Spleen (tissue), 11 donors: ENCODE data around the gene TIGD6. TPM values are rescaled to one million over a fixed set of nuclear protein-coding genes. Genes with fewer than 3 reads are reported as not detected.

Source experiments
- DNase-seq: peaks from one replicate; pipeline ENCODE4 v3.0.0-alpha.2; 2020
- H3K27ac ChIP-seq, 8 donors: fragments of 200-600 bp; sonication (generic) in 7 of 8; 1 replicate in 4 of 8; 2 replicates in 4 of 8; pipeline versions ENCODE4 v1.5.0 to v1.8.0; 2016 to 2021; ENCODE audit warnings: inconsistent platforms in 4 of 8, mild to moderate bottlenecking in 4 of 8, moderate library complexity in 1 of 8
- H3K27me3 ChIP-seq, 7 donors: fragments of 200-600 bp; sonication (generic) in 6 of 7; replicated peaks in 1 of 7; 1 replicate in 4 of 7; 2 replicates in 3 of 7; pipeline versions ENCODE4 v1.5.0 to v1.8.0; 2016 to 2021; ENCODE audit warnings: inconsistent platforms in 3 of 7, mild to moderate bottlenecking in 1 of 7
- H3K36me3 ChIP-seq, 6 donors: fragments of 200-600 bp; sonication (generic) in 5 of 6; 1 replicate in 4 of 6; 2 replicates in 2 of 6; pipeline versions ENCODE4 v1.5.0 to v1.8.0; 2016 to 2021; ENCODE audit warnings: inconsistent platforms in 2 of 6
- H3K4me1 ChIP-seq, 6 donors: fragments of 200-600 bp; sonication (generic) in 5 of 6; 1 replicate in 3 of 6; 2 replicates in 3 of 6; pipeline versions ENCODE4 v1.5.0 to v1.8.0; 2016 to 2021; ENCODE audit warnings: inconsistent platforms in 3 of 6
- H3K4me3 ChIP-seq, 8 donors: fragments of 200-600 bp; sonication (generic) in 7 of 8; 1 replicate in 4 of 8; 2 replicates in 4 of 8; pipeline versions ENCODE4 v1.5.0 to v1.8.0; 2016 to 2021; ENCODE audit warnings: inconsistent platforms in 4 of 8, mild to moderate bottlenecking in 4 of 8, moderate library complexity in 2 of 8
- H3K9me3 ChIP-seq, 8 donors: fragments of 200-600 bp; sonication (generic) in 7 of 8; 1 replicate in 4 of 8; 2 replicates in 4 of 8; pipeline versions ENCODE4 v1.5.0 to v1.8.0; 2016 to 2021; ENCODE audit warnings: inconsistent platforms in 4 of 8
- POLR2A ChIP-seq, 3 donors: fragments of 450-650 bp; IDR thresholded peaks; one replicate each; pipeline ENCODE4 v1.5.1; 2017; ENCODE audit warnings: antibody characterized with exemption in 3 of 3, mild to moderate bottlenecking in 1 of 3
- POLR2AphosphoS5 ChIP-seq, 3 donors: sonication (generic); formaldehyde crosslinking; IDR thresholded peaks; one replicate each; pipeline ENCODE4 v1.5.1; 2017; ENCODE audit warnings: antibody characterized with exemption in 3 of 3
- WGBS, 5 donors: extraction: QIAGEN DNeasy Blood & Tissue Kit in 3 of 5; methylation state at CpG; one replicate each; pipeline versions ENCODE4 v1.1.5 to v1.1.7; 2013 to 2018; 5-methylcytosine and 5-hydroxymethylcytosine counted together
- intact Hi-C: fragments of 100-400 bp; cut with DNase I; formaldehyde crosslinking; loops from one replicate; pipeline ENCODE4 v1.15.0; 2023; ENCODE audit warnings: low total_unique reads
- polyA plus RNA-seq, 3 donors: library from polyadenylated mRNA; stranded (reverse); fragments of 200-250 nt; gene quantifications; one replicate each; pipeline ENCODE4 v1.2.1, GENCODE V29; 2013
- total RNA-seq, 7 donors: library from RNA; depleted of rRNA in 3 of 7; stranded (reverse); fragments of >200 nt in 3 of 7; fragmentation: NEBNext Ultra II Directional in 4 of 7; extraction: Animal tissue kit (Norgen Biotek cat#: 25700) in 4 of 7; gene quantifications; one replicate each; pipeline versions ENCODE4 v1.1.0 to v1.2.1, GENCODE V29; 2016 to 2021
- TF ChIP-seq, protein P1 (sequence below), 11 experiments: fragments of 200-600 bp in 7 of 11; fragments of 450-650 bp in 4 of 11; sonication (generic) in 4 of 11; IDR thresholded peaks in 8 of 11; conservative IDR thresholded peaks in 3 of 11; 1 replicate in 7 of 11; 2 replicates in 4 of 11; pipeline versions ENCODE4 v1.4.0 to v1.8.0; 2016 to 2021; ENCODE audit warnings: antibody characterized with exemption in 11 of 11, inconsistent platforms in 4 of 11, mild to moderate bottlenecking in 1 of 11
- donor health status: healthy with polysubstance abuse.
- donor health status: DM: no; HTN: no; CAD: no; lungs with moderate emphysema.
- donor health status: DM: no; HTN: no; CAD: no.
- donor health status: Bipolar disorder and iron deficiency.
- donor health status: healthy.
- donor health status: DM: no; HTN: no; CAD: no.
- donor health status: DM: yes; HTN: yes; CAD: no.

Gene TIGD6
- total and polyA plus RNA-seq, 10 donors = 2.4 to 5.8 (median 3.4) TPM

DNA sequence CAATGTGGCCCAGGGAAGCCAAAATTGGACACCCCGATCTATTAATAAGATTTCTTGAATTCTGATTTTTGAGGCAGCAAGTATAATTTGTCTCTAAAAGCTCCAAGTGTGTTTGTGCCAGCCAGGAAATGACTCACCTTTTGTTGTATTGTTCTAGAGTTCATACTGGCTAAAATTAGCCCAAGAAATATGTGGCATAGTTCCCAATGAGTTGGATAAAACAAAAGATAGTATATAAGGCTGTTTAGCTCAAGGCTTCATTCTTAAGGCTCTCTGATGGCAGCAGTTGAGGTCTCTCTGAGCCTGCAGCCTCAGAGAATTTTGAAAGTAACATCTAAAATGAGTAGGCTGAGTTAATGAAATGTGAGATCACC lies 21.7 kb upstream of the TIGD6 start:
- DNase-seq = no peak
- TF ChIP-seq POLR2A (IDR thresholded peaks at IDR 0.05) (no peak), POLR2AphosphoS5 (IDR thresholded peaks at IDR 0.05) (no peak)
- TF ChIP-seq, protein P1, sequence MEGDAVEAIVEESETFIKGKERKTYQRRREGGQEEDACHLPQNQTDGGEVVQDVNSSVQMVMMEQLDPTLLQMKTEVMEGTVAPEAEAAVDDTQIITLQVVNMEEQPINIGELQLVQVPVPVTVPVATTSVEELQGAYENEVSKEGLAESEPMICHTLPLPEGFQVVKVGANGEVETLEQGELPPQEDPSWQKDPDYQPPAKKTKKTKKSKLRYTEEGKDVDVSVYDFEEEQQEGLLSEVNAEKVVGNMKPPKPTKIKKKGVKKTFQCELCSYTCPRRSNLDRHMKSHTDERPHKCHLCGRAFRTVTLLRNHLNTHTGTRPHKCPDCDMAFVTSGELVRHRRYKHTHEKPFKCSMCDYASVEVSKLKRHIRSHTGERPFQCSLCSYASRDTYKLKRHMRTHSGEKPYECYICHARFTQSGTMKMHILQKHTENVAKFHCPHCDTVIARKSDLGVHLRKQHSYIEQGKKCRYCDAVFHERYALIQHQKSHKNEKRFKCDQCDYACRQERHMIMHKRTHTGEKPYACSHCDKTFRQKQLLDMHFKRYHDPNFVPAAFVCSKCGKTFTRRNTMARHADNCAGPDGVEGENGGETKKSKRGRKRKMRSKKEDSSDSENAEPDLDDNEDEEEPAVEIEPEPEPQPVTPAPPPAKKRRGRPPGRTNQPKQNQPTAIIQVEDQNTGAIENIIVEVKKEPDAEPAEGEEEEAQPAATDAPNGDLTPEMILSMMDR (IDR thresholded peaks at IDR 0.05 in 8 of 11, conservative IDR thresholded peaks at IDR 0.05 in 3 of 11) = no peak
- Histone ChIP-seq H3K4me3 (no peak overlapping the region), H3K27me3 (no peaks in the 10 kb centered on the region), H3K27ac (peak overlapping the region in 6 of 8 donors; percentile 35 to 74 (median 47)), H3K9me3 (no peaks in the 10 kb centered on the region), H3K36me3 (peaks cover 3 to 100% (median 78%) of the 10 kb centered on the region in 6 donors), H3K4me1 (peaks cover 0 to 17% (median 0%) of the 10 kb centered on the region in 6 donors)
- intact Hi-C loops = no loop called here
- 58 to 85% (median 81%) methylated on average over 1 of the region's 1 CpG for WGBS, 5 donors

DNA sequence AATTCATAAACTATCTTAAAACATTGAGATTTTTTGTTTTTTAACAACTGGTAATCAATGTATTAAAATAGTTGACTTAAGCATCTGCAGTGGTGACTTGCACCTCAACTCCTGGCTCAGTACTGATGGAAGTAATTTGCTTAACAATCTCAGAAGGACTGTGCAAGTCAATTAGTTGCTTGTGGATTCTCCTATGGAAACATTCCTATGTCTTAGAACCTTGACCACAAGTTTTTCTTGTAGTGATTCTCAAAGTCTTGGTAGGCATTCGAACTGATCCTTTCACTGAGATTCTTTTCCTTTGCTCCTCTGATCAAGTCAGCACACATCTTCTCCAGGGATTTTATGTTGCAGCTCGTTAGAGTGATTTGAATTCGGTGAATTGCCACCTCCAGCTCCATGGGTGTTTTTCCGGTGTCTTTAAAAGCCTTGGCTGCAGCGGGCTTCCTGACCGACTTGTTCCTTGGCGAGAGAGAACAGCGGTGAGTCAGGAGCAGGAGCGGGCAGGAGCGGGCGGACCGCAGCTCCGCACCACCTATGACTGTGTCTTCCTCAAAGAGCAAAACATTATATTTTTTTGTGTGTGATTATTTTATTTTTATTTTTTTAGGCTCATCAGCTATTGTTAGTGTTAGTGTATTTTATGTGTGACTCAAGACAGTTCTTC lies 21.2 kb upstream of the TIGD6 start:
- Histone ChIP-seq H3K4me3 (no peak overlapping the region), H3K27me3 (no peaks in the 10 kb centered on the region), H3K4me1 (peaks cover 0 to 17% (median 0%) of the 10 kb centered on the region in 6 donors), H3K27ac (peak overlapping the region in 6 of 8 donors; percentile 35 to 74 (median 47)), H3K9me3 (peaks cover 0 to 1% (median 0%) of the 10 kb centered on the region in 8 donors), H3K36me3 (peaks cover 3 to 100% (median 74%) of the 10 kb centered on the region in 6 donors)
- no peak for DNase-seq
- intact Hi-C loops = no loop called here
- TF ChIP-seq, protein P1 (IDR thresholded peaks at IDR 0.05 in 8 of 11, conservative IDR thresholded peaks at IDR 0.05 in 3 of 11) = no peak
- peak in 2 of 3 donors; percentile 41 to 42 for TF ChIP-seq POLR2AphosphoS5 (IDR thresholded peaks at IDR 0.05)
- 72 to 91% (median 83%) methylated on average over 13 of the region's 13 CpGs for WGBS, 5 donors

DNA sequence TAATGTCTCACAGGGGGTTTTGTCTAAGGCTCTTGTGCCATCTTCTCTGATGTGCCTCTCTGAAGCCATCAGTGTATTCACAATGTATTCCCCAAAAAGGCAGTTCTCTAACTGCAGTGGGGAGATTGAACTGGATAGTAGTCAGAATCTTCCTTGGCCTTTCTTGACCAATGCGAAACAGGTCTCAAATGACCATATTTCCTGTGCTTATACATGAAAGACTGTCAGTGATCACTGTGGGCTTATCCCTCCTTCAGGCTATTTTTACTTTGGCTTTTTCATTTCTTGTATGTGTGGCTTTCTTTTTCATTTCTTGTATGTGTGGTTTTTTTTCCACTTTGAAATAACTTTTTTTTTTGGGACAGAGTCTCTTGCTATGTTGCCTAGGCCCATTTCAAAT lies 19.8 kb upstream of the TIGD6 start:
- intact Hi-C loops = no loop called here
- WGBS, 5 donors = 81 to 97% (median 81%) methylated on average over 1 of the region's 1 CpG
- Histone ChIP-seq H3K36me3 (peaks cover 3 to 100% (median 73%) of the 10 kb centered on the region in 6 donors), H3K4me3 (no peak overlapping the region), H3K27me3 (no peaks in the 10 kb centered on the region), H3K9me3 (peaks cover 0 to 15% (median 11%) of the 10 kb centered on the region in 8 donors), H3K27ac (no peak overlapping the region), H3K4me1 (peaks cover 0 to 17% (median 0%) of the 10 kb centered on the region in 6 donors)
- no peak for DNase-seq
- TF ChIP-seq POLR2A (IDR thresholded peaks at IDR 0.05) (no peak), POLR2AphosphoS5 (IDR thresholded peaks at IDR 0.05) (no peak)
- TF ChIP-seq, protein P1 (IDR thresholded peaks at IDR 0.05 in 8 of 11, conservative IDR thresholded peaks at IDR 0.05 in 3 of 11) = no peak

DNA sequence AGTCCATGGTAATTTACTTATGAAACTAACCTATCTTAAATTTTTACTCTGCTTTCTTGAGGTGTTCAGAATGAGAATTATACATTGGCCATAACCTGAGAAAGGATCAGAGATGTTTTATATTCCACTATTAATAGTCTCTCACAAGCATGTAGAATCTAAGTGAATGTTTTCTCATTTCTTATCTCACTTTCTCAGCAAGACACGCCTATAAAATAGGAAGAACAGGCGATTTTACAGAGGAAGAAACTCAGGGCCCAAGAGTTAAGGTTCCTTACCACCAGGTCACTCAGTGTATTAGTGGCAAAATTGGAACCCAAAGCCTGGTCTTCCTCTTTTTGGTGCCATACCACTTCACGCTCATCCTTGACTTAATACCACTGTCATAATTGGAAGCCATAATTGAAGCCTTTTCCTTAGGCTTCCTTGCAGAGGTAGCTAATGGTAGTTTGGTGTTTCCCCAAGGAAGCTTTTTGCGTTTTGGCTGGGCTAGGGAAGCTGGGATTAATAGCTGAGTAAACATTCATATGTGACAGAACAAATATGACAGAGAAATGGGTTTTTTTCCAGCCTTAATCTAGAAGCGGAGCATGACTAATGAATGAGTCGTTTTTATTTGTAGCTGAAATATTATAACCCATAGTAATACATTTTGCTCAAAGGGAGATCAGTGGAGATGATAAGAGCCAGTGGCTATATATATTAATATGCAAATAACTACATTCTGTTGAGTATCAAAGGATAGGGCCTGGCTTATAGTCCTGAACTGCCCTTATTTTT lies 17.0 kb upstream of the TIGD6 start:
- Histone ChIP-seq H3K9me3 (peaks cover 0 to 19% (median 16%) of the 10 kb centered on the region in 8 donors), H3K4me1 (peaks cover 0 to 11% (median 0%) of the 10 kb centered on the region in 6 donors), H3K27ac (no peak overlapping the region), H3K4me3 (no peak overlapping the region), H3K27me3 (no peaks in the 10 kb centered on the region), H3K36me3 (peaks cover 3 to 100% (median 79%) of the 10 kb centered on the region in 6 donors)
- TF ChIP-seq POLR2AphosphoS5 (IDR thresholded peaks at IDR 0.05) = no peak
- TF ChIP-seq, protein P1 (IDR thresholded peaks at IDR 0.05 in 8 of 11, conservative IDR thresholded peaks at IDR 0.05 in 3 of 11) = no peak
- no peak for TF ChIP-seq POLR2A (IDR thresholded peaks at IDR 0.05)
- intact Hi-C loops = no loop called here
- DNase-seq = no peak
- WGBS, 5 donors = 91 to 94% (median 93%) methylated on average over 6 of the region's 6 CpGs
